Activated naive CD8-positive, alpha-beta T cell treated with anti-CD3 and anti-CD28 coated beads, Interleukin-2, amount 50 U/mL, for 24 hours (primary cell): ENCODE measurements around the gene CTIF.
"Not testable (repeated sequence)": the region's sequence is repeated elsewhere in the genome, so short reads cannot be mapped to it uniquely, and the experiment has no call there.

Source experiments
- ATAC-seq: fragments of 150-1000 bp; cut with Tn5 transposase; one replicate; pipeline ENCODE4 v1.10.0; 2021
- DNase-seq: peaks from one replicate; pipeline ENCODE4 v3.0.0; 2021
- H3K27ac Mint-ChIP-seq: one replicate; pipeline ENCODE4 v1.8.0; 2021; ENCODE audit warnings: mild to moderate bottlenecking, mixed read lengths
- H3K27me3 Mint-ChIP-seq: one replicate; pipeline ENCODE4 v1.8.0; 2021; ENCODE audit warnings: mixed read lengths
- H3K36me3 Mint-ChIP-seq: one replicate; pipeline ENCODE4 v1.8.0; 2021; ENCODE audit warnings: low read depth, mixed read lengths
- H3K4me1 Mint-ChIP-seq: one replicate; pipeline ENCODE4 v1.8.0; 2021; ENCODE audit warnings: mixed read lengths
- H3K4me3 Mint-ChIP-seq: one replicate; pipeline ENCODE4 v1.8.0; 2021; ENCODE audit warnings: mild to moderate bottlenecking, moderate library complexity, mixed read lengths
- H3K9me3 Mint-ChIP-seq: one replicate; pipeline ENCODE4 v1.8.0; 2021; ENCODE audit warnings: mixed read lengths

Gene CTIF

DNA sequence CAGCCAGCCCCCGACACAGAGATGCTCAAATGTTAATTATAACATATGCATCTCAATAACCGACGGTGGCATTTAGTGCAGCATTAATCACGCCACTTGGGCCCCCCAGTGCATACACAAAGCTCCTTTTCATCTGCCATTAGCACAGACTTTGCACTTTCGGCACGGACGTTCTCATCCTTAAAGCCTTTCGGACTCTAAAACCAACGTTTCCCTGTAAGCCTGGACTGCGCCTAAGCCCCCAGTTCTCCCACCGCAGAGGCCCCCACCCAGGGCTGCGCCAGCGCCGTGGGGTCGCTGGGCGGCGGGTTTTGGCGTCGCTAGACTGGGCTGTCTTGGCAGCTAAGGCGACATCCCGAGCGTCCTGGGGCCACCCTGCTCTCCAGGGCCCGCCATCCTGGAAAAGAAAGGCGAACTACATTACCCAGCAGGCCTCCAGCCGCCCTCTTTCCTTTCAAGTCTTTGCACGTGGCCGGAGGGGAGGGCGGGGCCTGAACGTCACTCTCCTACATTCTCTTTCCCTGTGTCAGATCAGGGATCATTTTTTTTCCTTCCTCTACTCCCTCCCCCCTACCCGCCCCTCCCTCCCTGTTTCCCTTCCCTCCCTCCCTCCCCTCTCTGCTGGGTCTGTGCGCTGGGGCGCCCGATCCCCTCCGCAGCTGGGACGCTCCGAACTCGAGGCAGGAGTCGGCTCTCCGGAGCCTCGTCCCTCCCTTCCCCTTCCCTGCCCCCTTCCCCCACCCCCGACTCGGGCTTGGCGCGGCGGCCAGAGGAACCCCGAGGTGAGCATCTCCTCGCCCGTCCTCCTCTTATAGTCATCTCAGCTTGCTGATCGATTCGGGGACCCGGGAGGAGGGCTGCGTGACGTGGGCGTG lies at the start of gene CTIF:
Gene CTIF, plus strand, starts transcription at position 501 of the 875 bp plus-strand sequence. CDS start 80,535 bp downstream, outside the sequence.
- H3K9me3 Mint-ChIP-seq: no peaks in the 10 kb centered on the region
- peaks cover 23% of the 10 kb centered on the region for H3K27me3 Mint-ChIP-seq
- peaks cover 19% of the 10 kb centered on the region for H3K4me1 Mint-ChIP-seq
- no peak within 1 kb of the TSS for H3K27ac Mint-ChIP-seq
- ATAC-seq (peak; percentile 77), DNase-seq (peak; percentile 74)
- peak within 1 kb of the TSS; percentile 75 for H3K4me3 Mint-ChIP-seq
- H3K36me3 Mint-ChIP-seq: no peaks in the 10 kb centered on the region

DNA sequence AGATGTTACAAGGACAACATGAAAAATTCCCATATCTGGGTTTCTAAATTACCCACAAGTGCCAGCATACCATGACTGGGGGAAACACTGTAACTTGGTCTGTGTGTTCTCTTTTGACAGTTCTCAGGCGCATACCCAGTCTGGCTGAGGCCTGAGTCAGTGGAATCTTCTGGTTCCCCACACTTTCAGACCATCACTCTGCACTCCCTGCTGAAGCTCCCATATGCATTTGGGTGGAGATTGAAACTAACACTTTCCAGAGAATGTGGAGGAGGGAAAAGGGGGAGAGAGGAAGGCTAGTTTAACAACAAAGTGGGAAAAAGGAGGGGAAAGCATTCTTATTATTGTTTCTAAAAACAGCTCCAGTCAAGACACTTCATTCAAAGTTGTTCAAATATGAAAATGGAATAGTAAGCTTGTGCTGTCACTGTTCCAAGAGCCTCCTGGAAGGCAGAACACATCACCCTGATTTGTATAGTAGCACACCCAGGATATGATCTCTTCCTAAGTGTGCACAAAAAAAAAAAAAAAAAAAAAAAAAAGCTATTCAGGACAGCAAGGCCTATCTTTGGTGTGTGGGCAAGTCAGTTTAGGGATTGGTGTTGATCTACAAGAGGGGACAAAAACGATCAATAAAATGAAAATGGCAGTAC lies 48.1 kb upstream of the CTIF start:
- Mint-ChIP-seq H3K9me3 (no peaks in the 10 kb centered on the region), H3K27me3 (peaks cover 24% of the 10 kb centered on the region), H3K27ac (no peak overlapping the region), H3K4me3 (no peak overlapping the region), H3K36me3 (no peaks in the 10 kb centered on the region), H3K4me1 (no peaks in the 10 kb centered on the region)
- DNase-seq (no peak), ATAC-seq (no peak)

DNA sequence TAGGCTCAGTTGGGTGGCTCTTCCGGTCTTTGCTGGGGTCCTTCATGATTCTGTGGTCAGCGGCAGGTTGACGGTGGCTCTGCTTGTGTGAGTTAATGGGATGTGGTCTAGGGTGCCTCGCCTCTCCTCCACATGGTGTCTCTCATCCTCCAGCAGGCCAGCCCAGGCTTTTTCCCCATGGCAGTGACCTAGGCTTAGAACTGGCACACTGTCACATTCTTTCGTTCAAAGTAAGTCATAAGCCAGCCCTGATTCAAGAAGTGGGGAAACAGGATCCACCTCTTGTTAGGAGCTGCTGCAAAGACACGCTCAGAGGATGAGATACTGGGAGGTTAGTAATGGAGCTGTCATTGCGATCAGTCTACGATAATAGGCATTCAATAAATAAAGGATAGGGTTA lies 46.0 kb upstream of the CTIF start:
- no peak overlapping the region for H3K27ac Mint-ChIP-seq
- no peaks in the 10 kb centered on the region for H3K36me3 Mint-ChIP-seq
- no peaks in the 10 kb centered on the region for H3K4me1 Mint-ChIP-seq
- peaks cover 14% of the 10 kb centered on the region for H3K9me3 Mint-ChIP-seq
- H3K27me3 Mint-ChIP-seq: peaks cover 38% of the 10 kb centered on the region
- no peak for ATAC-seq
- no peak overlapping the region for H3K4me3 Mint-ChIP-seq
- DNase-seq: no peak

DNA sequence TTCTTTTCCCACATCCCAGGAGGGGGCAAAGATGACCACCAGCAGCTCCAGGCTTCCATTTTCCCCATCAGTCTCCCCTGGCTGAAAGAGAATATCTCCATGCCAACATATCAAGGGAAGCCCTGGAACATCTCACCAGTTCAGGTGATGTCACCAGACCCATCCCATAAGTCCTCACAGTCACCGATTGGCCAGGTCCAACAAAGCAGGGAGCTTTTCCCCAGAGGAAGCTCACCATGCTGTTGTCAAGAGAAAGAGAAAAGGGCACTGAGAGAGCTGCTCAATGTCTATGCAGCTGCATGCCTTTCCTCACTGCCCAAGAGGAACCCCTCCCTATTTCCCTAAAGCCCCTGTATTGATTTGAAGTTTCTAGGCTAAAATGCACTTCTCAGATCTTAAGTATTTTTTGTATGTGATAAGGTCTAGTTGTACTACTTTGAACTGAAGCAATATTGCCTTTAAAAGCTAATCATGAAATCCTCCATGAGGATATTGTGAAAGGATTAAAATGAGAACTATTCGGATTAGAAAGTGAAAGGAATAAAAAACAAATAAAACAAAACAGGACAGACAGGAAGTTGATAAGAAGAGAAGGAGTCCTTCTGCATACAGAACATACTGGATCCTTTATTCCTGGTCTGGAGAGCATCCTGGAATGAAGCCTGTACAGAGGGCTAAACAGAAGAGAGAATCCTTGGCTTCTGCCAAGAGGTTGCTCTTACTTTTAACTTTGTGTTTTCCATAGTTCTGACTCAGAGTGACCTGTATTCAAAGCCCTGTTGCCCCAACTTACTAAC lies 45.2 kb upstream of the CTIF start:
- no peaks in the 10 kb centered on the region for H3K4me1 Mint-ChIP-seq
- no peak for ATAC-seq
- no peaks in the 10 kb centered on the region for H3K36me3 Mint-ChIP-seq
- H3K4me3 Mint-ChIP-seq: no peak overlapping the region
- peaks cover 19% of the 10 kb centered on the region for H3K9me3 Mint-ChIP-seq
- H3K27me3 Mint-ChIP-seq: peaks cover 35% of the 10 kb centered on the region
- DNase-seq: no peak
- no peak overlapping the region for H3K27ac Mint-ChIP-seq

- no peak overlapping the region for H3K27ac Mint-ChIP-seq
- H3K4me3 Mint-ChIP-seq: no peak overlapping the region
- H3K36me3 Mint-ChIP-seq: no peaks in the 10 kb centered on the region
- H3K27me3 Mint-ChIP-seq: peaks cover 30% of the 10 kb centered on the region
- no peaks in the 10 kb centered on the region for H3K4me1 Mint-ChIP-seq
- no peak for ATAC-seq
- DNase-seq: no peak
- H3K9me3 Mint-ChIP-seq: peaks cover 19% of the 10 kb centered on the region
These were observed 41.0 kb upstream of the CTIF start for GRCh38 chr18:48497863-48498262.

GRCh38 chr18:48500517-48500916 lies 38.3 kb upstream of the CTIF start:
- peaks cover 28% of the 10 kb centered on the region for H3K27me3 Mint-ChIP-seq
- no peak overlapping the region for H3K4me3 Mint-ChIP-seq
- DNase-seq: no peak
- H3K4me1 Mint-ChIP-seq: no peaks in the 10 kb centered on the region
- H3K9me3 Mint-ChIP-seq: peaks cover 29% of the 10 kb centered on the region
- H3K27ac Mint-ChIP-seq: no peak overlapping the region
- ATAC-seq: no peak
- no peaks in the 10 kb centered on the region for H3K36me3 Mint-ChIP-seq

DNA sequence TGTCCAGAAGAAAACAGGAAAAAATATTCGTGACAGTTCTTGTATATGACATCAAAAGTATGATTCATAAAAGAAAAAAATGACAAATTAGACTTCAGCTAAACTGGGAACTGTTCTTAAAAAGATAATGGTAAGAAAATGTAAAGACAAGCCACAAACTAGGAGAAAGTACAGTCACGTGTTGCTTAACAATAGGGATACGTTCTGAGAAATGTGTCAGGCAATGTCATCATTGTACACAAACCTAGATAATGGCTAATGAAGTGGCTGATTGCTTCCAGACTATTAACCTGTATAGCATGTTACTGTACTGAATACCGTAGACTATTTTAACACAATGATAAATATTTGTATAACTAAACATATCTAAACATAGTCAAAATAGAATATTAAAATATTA lies 35.9 kb upstream of the CTIF start:
- peaks cover 35% of the 10 kb centered on the region for H3K9me3 Mint-ChIP-seq
- H3K36me3 Mint-ChIP-seq: peaks cover 12% of the 10 kb centered on the region
- DNase-seq (no peak), ATAC-seq (no peak)
- peaks cover 33% of the 10 kb centered on the region for H3K27me3 Mint-ChIP-seq
- no peaks in the 10 kb centered on the region for H3K4me1 Mint-ChIP-seq
- H3K4me3 Mint-ChIP-seq: no peak overlapping the region
- no peak overlapping the region for H3K27ac Mint-ChIP-seq

GRCh38 chr18:48504819-48505218 lies 34.0 kb upstream of the CTIF start:
- peaks cover 33% of the 10 kb centered on the region for H3K27me3 Mint-ChIP-seq
- H3K36me3 Mint-ChIP-seq: peaks cover 12% of the 10 kb centered on the region
- H3K9me3 Mint-ChIP-seq: peaks cover 35% of the 10 kb centered on the region
- ATAC-seq: no peak
- no peaks in the 10 kb centered on the region for H3K4me1 Mint-ChIP-seq
- no peak overlapping the region for H3K4me3 Mint-ChIP-seq
- DNase-seq: no peak
- H3K27ac Mint-ChIP-seq: no peak overlapping the region

DNA sequence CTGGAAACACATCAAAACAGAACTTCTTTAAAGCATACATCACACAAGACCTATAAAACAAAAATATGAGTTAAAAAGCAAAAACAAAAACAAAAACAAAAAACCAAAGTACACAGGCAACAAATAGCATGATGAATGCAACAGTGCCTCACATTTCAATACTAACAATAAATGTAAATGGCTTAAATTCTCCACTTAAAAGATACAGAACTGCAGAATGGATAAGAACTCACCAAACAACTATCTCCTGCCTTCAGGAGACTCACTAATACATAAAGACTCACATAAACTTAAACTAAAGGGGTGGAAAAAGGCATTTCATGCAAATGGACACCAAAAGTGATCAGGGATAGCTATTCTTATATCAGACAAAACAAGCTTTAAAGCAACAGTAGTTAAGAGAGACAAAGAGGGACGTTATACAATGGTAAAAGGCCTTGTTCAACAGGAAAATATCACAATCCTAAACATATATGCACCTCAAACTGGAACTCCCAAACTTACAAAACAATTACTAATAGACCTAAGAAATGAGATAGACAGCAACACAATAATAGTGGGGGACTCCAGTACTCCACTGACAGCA lies 31.8 kb upstream of the CTIF start:
- H3K4me3 Mint-ChIP-seq, DNase-seq, ATAC-seq, H3K27ac Mint-ChIP-seq, H3K4me1 Mint-ChIP-seq: not testable (repeated sequence)
- Mint-ChIP-seq H3K36me3 (peaks cover 12% of the 10 kb centered on the region), H3K9me3 (peaks cover 35% of the 10 kb centered on the region), H3K27me3 (peaks cover 31% of the 10 kb centered on the region)

GRCh38 chr18:48512498-48512897 lies 26.3 kb upstream of the CTIF start:
- not testable (repeated sequence) for H3K27ac Mint-ChIP-seq, H3K36me3 Mint-ChIP-seq, H3K4me3 Mint-ChIP-seq, ATAC-seq, H3K4me1 Mint-ChIP-seq, DNase-seq, H3K9me3 Mint-ChIP-seq
- peaks cover 12% of the 10 kb centered on the region for H3K27me3 Mint-ChIP-seq

DNA sequence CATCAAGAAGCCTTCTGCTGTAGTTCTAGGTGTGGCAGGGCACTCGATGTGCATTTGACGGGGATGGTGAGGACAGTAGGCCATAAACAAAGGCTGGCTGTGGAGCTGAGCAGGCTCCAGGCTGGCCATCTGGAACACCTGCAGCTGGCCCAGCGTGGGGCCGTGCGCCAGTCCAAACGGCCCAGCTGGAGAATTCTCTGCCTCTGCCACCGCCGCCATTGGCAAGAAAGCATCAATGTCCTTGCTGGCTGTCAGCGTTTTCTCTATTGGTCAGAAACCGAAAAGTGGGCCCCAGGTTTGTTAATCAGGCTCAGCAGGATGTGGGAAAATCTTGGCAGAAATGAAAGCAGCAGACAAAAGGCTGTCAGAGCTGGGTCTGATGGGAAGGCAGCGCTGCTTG lies 24.0 kb upstream of the CTIF start:
- Mint-ChIP-seq H3K4me1 (no peaks in the 10 kb centered on the region), H3K9me3 (no peaks in the 10 kb centered on the region), H3K36me3 (no peaks in the 10 kb centered on the region), H3K27me3 (peaks cover 4% of the 10 kb centered on the region), H3K27ac (no peak overlapping the region), H3K4me3 (no peak overlapping the region)
- ATAC-seq (no peak), DNase-seq (no peak)

DNA sequence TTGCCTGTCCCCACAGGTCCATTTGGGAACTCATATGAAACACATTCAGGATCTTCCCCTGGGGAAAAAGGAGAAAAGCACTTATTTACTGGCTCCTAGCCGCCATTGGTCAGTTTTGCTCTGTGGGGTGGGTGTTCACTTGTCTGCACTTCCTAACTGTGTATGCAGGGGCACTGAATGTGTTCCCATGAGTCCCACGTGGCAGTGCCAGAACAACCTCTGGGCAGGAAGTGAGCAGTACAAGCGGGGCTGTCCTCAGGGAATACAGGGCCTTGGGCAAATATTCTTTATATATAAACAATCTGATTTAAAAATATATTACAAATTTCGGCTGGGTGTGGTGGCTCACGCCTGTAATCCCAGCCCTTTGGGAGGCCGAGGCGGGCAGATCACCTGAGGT lies 21.8 kb upstream of the CTIF start:
- Mint-ChIP-seq H3K36me3 (no peaks in the 10 kb centered on the region), H3K4me1 (no peaks in the 10 kb centered on the region), H3K27me3 (peaks cover 4% of the 10 kb centered on the region), H3K27ac (no peak overlapping the region), H3K9me3 (no peaks in the 10 kb centered on the region), H3K4me3 (no peak overlapping the region)
- DNase-seq: no peak
- no peak for ATAC-seq

GRCh38 chr18:48519431-48520100 lies 19.3 kb upstream of the CTIF start:
- no peaks in the 10 kb centered on the region for H3K36me3 Mint-ChIP-seq
- ATAC-seq: no peak
- H3K4me3 Mint-ChIP-seq: no peak overlapping the region
- no peaks in the 10 kb centered on the region for H3K4me1 Mint-ChIP-seq
- peaks cover 11% of the 10 kb centered on the region for H3K27me3 Mint-ChIP-seq
- DNase-seq: no peak
- no peak overlapping the region for H3K27ac Mint-ChIP-seq
- no peaks in the 10 kb centered on the region for H3K9me3 Mint-ChIP-seq

DNA sequence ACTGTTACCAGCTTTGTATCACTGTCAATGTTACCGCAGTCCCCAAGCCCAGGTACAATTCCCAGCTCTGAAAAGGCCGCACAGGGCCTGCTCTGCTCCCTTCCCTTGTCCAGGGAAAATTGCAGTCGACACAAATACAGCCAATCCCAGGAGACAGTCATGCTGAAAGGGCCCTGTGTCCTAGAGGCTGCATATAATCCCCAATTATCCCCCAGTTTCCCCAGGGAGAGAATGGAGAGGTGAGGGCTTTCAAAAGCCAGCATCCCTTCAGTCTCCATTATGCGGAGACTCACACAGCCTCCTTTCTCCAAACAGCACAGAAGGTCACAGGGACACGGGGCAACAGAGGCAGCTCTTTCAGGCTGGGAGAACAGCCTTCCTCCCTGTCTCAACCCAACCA lies 17.1 kb upstream of the CTIF start:
- no peak overlapping the region for H3K27ac Mint-ChIP-seq
- H3K27me3 Mint-ChIP-seq: peaks cover 13% of the 10 kb centered on the region
- no peaks in the 10 kb centered on the region for H3K9me3 Mint-ChIP-seq
- no peaks in the 10 kb centered on the region for H3K4me1 Mint-ChIP-seq
- DNase-seq: no peak
- no peak for ATAC-seq
- H3K36me3 Mint-ChIP-seq: no peaks in the 10 kb centered on the region
- H3K4me3 Mint-ChIP-seq: no peak overlapping the region
